ENCODE data around the gene CCDC178. TPM values are rescaled to one million over a fixed set of nuclear protein-coding genes. Genes with fewer than 3 reads are reported as not detected.

Gene CCDC178, protein sequence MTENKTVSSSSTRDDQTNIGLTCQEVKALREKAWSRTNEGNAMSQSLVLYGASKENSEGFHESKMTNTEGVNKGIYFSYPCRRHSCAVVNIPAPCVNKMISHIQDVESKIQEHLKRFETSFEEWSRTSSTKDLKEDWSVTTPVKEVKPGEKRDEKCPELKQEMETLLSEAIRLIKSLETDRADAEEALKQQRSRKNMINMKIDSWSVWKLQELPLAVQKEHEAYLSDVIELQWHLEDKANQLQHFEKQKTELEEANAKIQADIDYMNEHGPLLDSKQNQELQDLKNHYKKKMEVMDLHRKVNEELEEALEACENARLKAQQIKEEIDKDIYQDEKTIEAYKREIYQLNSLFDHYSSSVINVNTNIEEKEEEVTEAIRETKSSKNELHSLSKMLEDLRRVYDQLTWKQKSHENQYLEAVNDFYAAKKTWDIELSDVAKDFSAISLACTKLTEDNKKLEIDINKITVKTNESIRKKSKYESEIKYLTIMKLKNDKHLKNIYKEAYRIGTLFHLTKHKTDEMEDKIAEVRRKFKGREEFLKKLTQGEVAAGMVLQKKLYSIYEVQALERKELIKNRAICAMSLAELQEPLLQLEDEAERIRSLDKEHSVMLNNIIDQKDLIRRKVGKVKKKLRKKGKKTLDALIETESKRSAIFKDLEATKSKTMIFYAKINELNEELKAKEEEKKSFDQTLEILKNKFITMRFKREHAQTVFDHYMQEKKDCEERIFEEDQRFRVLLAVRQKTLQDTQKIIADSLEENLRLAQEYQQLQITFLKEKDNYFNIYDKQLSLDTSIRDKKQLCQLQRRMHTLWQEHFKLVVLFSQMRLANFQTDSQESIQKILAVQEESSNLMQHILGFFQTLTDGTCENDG
- total RNA-seq (0.64 and 1.3 TPM in 2 replicates), polyA plus RNA-seq (0.27 TPM in 1 of 2 replicates, not detected in the other)

GRCh38 chr18:33440060-33441043, at the start of gene CCDC178:
TSS of gene CCDC178 (minus strand) at chr18:33440721. CDS start at chr18:33412088, 28,633 bp downstream.
- Histone ChIP-seq H3K36me3 (replicated peaks; ENCODE audit: insufficient read depth, low read depth) (no peaks in the 10 kb centered on the region), H3K9me3 (ENCODE audit: low read depth) (no peaks in the 10 kb centered on the region), H3K79me2 (no peaks in the 10 kb centered on the region), H3K4me3 (peak within 1 kb of the TSS; percentile 59), H3K4me2 (peak within 1 kb of the TSS; percentile 85), H3K27me3 (no peaks in the 10 kb centered on the region), H3K27ac (peak within 1 kb of the TSS; percentile 16), H2AFZ (peak within 1 kb of the TSS; percentile 88), H3K4me1 (ENCODE audit: insufficient read depth) (peaks cover 3% of the 10 kb centered on the region), H3K9me2 (replicated peaks; ENCODE audit: insufficient read depth) (no peaks in the 10 kb centered on the region), H4K20me1 (ENCODE audit: insufficient read depth, poor library complexity, severe bottlenecking) (no peaks in the 10 kb centered on the region)
- peak; percentile 82 for DNase-seq (ENCODE audit: low spot score)
- peak; percentile 76 for TF ChIP-seq CTCF (IDR thresholded peaks at IDR 0.05; ENCODE audit: poor library complexity)
- TF ChIP-seq EZH2phosphoT487 (IDR thresholded peaks at IDR 0.05; ENCODE audit: low read depth, severe bottlenecking, unreplicated experiment): no peak
- TF ChIP-seq EZH2 (IDR thresholded peaks at IDR 0.05; ENCODE audit: borderline replicate concordance): no peak
- WGBS (ENCODE audit: low lambda C conversion rate, missing lambda C conversion rate): under 1% methylated on average over 43 of the region's 77 CpGs

- Histone ChIP-seq H3K36me3 (replicated peaks; ENCODE audit: insufficient read depth, low read depth) (no peaks in the 10 kb centered on the region), H3K27me3 (no peaks in the 10 kb centered on the region), H3K4me2 (no peak overlapping the region), H3K79me2 (no peaks in the 10 kb centered on the region), H3K4me3 (no peak overlapping the region), H3K4me1 (ENCODE audit: insufficient read depth) (no peaks in the 10 kb centered on the region), H4K20me1 (ENCODE audit: insufficient read depth, poor library complexity, severe bottlenecking) (no peaks in the 10 kb centered on the region), H3K9me2 (replicated peaks; ENCODE audit: insufficient read depth) (no peaks in the 10 kb centered on the region), H3K9me3 (ENCODE audit: low read depth) (no peaks in the 10 kb centered on the region), H3K27ac (no peak overlapping the region), H2AFZ (no peak overlapping the region)
- DNase-seq (ENCODE audit: low spot score): no peak
- TF ChIP-seq EZH2 (IDR thresholded peaks at IDR 0.05; ENCODE audit: borderline replicate concordance) (no peak), EZH2phosphoT487 (IDR thresholded peaks at IDR 0.05; ENCODE audit: low read depth, severe bottlenecking, unreplicated experiment) (no peak)
- WGBS (ENCODE audit: low lambda C conversion rate, missing lambda C conversion rate): 86% methylated on average over 1 of the region's 1 CpG
These were observed 43.4 kb upstream of the CCDC178 start for GRCh38 chr18:33483908-33484307.

DNA sequence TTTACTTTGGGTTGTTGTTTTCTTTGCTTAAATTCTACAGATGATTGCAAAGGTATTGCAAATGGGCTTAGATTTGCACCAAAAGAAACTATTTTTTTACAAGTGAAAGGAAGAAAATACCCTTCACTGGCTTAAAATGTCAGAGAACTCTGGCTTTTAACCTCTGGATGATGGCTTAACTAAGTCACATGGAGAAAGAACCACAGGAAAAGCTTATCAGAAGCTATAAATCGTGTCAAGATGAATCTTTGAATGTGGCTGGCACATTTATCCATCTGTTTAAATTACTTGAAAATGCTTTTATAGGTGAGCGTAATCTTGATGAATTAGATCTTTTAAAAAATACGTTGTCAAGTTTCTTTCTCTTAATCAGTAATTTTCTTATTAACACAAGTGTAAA, 32.0 kb upstream of the CCDC178 start:
- Histone ChIP-seq H3K27me3 (no peaks in the 10 kb centered on the region), H3K9me3 (ENCODE audit: low read depth) (no peaks in the 10 kb centered on the region), H2AFZ (peak overlapping the region; percentile 10), H3K27ac (no peak overlapping the region), H3K36me3 (replicated peaks; ENCODE audit: insufficient read depth, low read depth) (no peaks in the 10 kb centered on the region), H3K4me2 (peak overlapping the region; percentile 13), H3K4me3 (no peak overlapping the region), H3K4me1 (ENCODE audit: insufficient read depth) (no peaks in the 10 kb centered on the region), H4K20me1 (ENCODE audit: insufficient read depth, poor library complexity, severe bottlenecking) (no peaks in the 10 kb centered on the region), H3K9me2 (replicated peaks; ENCODE audit: insufficient read depth) (no peaks in the 10 kb centered on the region), H3K79me2 (no peaks in the 10 kb centered on the region)
- WGBS (ENCODE audit: low lambda C conversion rate, missing lambda C conversion rate): 44% methylated on average over 3 of the region's 3 CpGs
- TF ChIP-seq EZH2 (IDR thresholded peaks at IDR 0.05; ENCODE audit: borderline replicate concordance) (no peak), EZH2phosphoT487 (IDR thresholded peaks at IDR 0.05; ENCODE audit: low read depth, severe bottlenecking, unreplicated experiment) (no peak), CTCF (IDR thresholded peaks at IDR 0.05; ENCODE audit: poor library complexity) (no peak)
- no peak for DNase-seq (ENCODE audit: low spot score)
